MCF 10A (cell line): ENCODE measurements around the gene GRAMD4. TPM values are rescaled to one million over a fixed set of nuclear protein-coding genes. Genes with fewer than 3 reads are reported as not detected.
"Not testable (repeated sequence)": the region's sequence is repeated elsewhere in the genome, so short reads cannot be mapped to it uniquely, and the experiment has no call there.

ENCODE experiments used
- BruUV-seq: library from RNA; stranded (reverse); fragments of 400-500 nt; replicated peaks from 2 replicates; lab custom pipeline; 2021; lab: Mats Ljungman, UMichigan
- CTCF ChIA-PET: fragments of 300-600 bp; sonication (Branson Sonifier 250); formaldehyde crosslinking; extraction: SDS; loops from one replicate; lab custom pipeline; 2021; ENCODE audit warnings: antibody characterized with exemption, inconsistent platforms; lab: Yijun Ruan, JAX
- POLR2A ChIA-PET: fragments of 300-600, 350-650 bp; sonication (Branson Sonifier 250); formaldehyde crosslinking; extraction: SDS; loops from one replicate; lab custom pipeline; 2020; ENCODE audit warnings: antibody characterized with exemption, inconsistent platforms; lab: Yijun Ruan, JAX
- DNase-seq: peaks from one replicate; pipeline ENCODE4 v3.0.0-alpha.2; 2018; ENCODE audit not compliant: unreplicated experiment
- H3K27ac Mint-ChIP-seq: one replicate; pipeline ENCODE4 v1.8.0; 2022; ENCODE audit warnings: mild to moderate bottlenecking, low read depth, mixed read lengths; ENCODE audit not compliant: unreplicated experiment
- H3K27me3 Mint-ChIP-seq: one replicate; pipeline ENCODE4 v1.8.0; 2022; ENCODE audit warnings: mixed read lengths; ENCODE audit not compliant: insufficient read depth, unreplicated experiment
- H3K36me3 Mint-ChIP-seq: one replicate; pipeline ENCODE4 v1.8.0; 2022; ENCODE audit warnings: mild to moderate bottlenecking, moderate library complexity, mixed read lengths; ENCODE audit not compliant: insufficient read depth, unreplicated experiment
- H3K4me1 Mint-ChIP-seq: one replicate; pipeline ENCODE4 v1.8.0; 2022; ENCODE audit warnings: mixed read lengths; ENCODE audit not compliant: insufficient read depth, unreplicated experiment
- H3K4me3 Mint-ChIP-seq: one replicate; pipeline ENCODE4 v1.8.0; 2022; ENCODE audit warnings: mild to moderate bottlenecking, moderate library complexity, mixed read lengths; ENCODE audit not compliant: unreplicated experiment
- H3K9me3 Mint-ChIP-seq: one replicate; pipeline ENCODE4 v1.8.0; 2022; ENCODE audit warnings: mixed read lengths; ENCODE audit not compliant: unreplicated experiment
- intact Hi-C: fragments of 100-400 bp; cut with micrococcal nuclease; formaldehyde crosslinking; loops from 2 replicates; pipeline ENCODE4 v1.14.1; 2022
- total RNA-seq: library from RNA; stranded (reverse); gene quantifications from 2 replicates; pipeline ENCODE4 v1.2.3, GENCODE V29; 2022
- TF ChIP-seq, protein P1 (sequence below): fragments of 200-600 bp; IDR thresholded peaks from one replicate; pipeline ENCODE4 v1.8.0; 2022; ENCODE audit warnings: antibody characterized with exemption, mild to moderate bottlenecking; ENCODE audit not compliant: unreplicated experiment

GRAMD4 gene
- total RNA-seq, 1 experiment from 2014 or later, result 15.6 TPM

DNA sequence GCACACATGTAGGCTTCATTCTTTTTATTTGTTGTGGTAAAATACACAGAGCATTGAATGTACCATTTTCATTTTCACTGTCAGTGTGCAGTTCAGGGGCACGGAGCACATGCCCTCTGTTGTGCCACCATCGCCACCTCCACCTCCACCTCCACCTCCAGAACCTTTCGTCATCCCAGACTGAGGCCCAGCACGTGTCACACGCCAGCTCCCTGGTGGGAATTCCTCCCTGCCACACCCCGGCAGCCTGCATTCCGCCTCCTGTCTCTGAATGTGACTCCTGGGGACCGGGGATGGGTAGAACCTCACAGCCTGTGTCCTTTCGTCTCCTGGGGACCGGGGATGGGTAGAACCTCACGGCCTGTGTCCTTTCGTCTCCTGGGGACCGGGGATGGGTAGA, 10.9 kb downstream of the GRAMD4 start:
- no peaks in the 10 kb centered on the region for H3K9me3 Mint-ChIP-seq
- TF ChIP-seq, protein P1, sequence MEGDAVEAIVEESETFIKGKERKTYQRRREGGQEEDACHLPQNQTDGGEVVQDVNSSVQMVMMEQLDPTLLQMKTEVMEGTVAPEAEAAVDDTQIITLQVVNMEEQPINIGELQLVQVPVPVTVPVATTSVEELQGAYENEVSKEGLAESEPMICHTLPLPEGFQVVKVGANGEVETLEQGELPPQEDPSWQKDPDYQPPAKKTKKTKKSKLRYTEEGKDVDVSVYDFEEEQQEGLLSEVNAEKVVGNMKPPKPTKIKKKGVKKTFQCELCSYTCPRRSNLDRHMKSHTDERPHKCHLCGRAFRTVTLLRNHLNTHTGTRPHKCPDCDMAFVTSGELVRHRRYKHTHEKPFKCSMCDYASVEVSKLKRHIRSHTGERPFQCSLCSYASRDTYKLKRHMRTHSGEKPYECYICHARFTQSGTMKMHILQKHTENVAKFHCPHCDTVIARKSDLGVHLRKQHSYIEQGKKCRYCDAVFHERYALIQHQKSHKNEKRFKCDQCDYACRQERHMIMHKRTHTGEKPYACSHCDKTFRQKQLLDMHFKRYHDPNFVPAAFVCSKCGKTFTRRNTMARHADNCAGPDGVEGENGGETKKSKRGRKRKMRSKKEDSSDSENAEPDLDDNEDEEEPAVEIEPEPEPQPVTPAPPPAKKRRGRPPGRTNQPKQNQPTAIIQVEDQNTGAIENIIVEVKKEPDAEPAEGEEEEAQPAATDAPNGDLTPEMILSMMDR, result no peak
- H3K4me1 Mint-ChIP-seq, result peaks cover 7% of the 10 kb centered on the region
- no TSS peak for BruUV-seq
- peaks cover 5% of the 10 kb centered on the region for H3K36me3 Mint-ChIP-seq
- no peak for DNase-seq
- H3K4me3 Mint-ChIP-seq, result no peak overlapping the region
- intact Hi-C loops, result no loop called here
- ChIA-PET CTCF (no interaction called here), POLR2A (no interaction called here)
- H3K27me3 Mint-ChIP-seq, result no peaks in the 10 kb centered on the region
- no peak overlapping the region for H3K27ac Mint-ChIP-seq

DNA sequence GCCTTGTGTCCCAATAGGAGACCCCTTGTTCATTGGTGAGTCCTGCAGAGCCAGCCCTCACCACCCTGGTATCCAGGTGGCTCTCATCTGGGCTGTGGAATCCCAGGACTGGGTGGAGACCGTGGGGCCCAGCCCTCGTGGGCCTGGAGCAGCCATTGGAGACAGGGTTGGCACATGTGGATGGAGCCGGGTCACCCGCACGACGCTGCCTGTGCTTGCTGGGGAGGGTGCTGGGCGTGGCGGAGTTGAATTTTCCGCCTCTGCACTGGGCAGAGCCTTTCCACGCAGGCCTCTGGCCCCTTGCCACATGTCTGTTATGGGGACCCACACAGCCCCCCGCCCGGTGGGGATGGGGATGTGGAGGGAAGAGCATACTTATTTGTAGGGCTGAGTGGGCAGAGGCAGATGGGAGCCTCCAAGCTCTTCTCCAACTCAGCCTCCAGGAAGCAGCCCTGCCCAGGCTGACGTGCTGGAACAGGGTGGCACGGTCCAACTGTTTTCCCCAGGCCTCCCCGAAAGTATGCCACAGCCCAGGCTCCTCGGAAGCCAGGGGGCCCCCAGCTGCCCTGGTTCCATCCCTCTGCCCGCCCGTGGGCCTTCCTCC, 12.6 kb downstream of the GRAMD4 start:
- intact Hi-C loops, result no loop called here
- H3K9me3 Mint-ChIP-seq, result no peaks in the 10 kb centered on the region
- ChIA-PET POLR2A (no interaction called here), CTCF (no interaction called here)
- H3K4me1 Mint-ChIP-seq, result peaks cover 7% of the 10 kb centered on the region
- TF ChIP-seq, protein P1, result no peak
- peaks cover 5% of the 10 kb centered on the region for H3K36me3 Mint-ChIP-seq
- no peak overlapping the region for H3K4me3 Mint-ChIP-seq
- H3K27me3 Mint-ChIP-seq, result no peaks in the 10 kb centered on the region
- no peak overlapping the region for H3K27ac Mint-ChIP-seq
- no peak for DNase-seq
- BruUV-seq, result no TSS peak

DNA sequence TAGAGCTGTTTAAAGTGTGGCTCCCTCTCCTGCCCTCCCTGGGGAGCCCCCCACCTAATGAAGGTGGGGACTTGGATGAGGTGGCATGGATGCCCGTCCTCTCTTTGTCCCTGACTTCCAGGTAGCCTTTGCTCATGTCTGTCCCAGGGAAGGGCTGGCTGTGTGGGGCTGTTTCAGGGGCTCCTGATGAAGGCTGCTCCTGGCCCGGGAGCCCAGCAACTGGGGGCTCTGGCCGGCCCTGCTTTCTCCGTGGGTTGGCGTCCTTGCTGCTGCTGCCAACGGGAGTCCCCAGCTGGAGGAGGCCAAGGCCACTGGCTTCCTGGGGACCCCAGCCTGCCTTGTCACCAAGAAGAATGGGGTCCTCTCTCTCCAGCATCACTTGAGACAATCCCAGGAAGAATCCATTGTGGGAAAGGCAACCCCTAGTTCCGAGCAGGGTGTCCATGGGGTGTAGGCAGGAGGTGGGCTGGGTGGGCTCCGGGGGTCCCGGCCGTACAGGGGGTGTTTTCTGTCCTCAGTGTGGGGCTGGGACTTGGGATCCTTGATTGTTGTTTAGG, 13.2 kb downstream of the GRAMD4 start:
- H3K27ac Mint-ChIP-seq, result no peak overlapping the region
- H3K4me1 Mint-ChIP-seq, result peaks cover 7% of the 10 kb centered on the region
- POLR2A ChIA-PET, result no interaction called here
- DNase-seq, result no peak
- H3K9me3 Mint-ChIP-seq, result no peaks in the 10 kb centered on the region
- no peaks in the 10 kb centered on the region for H3K27me3 Mint-ChIP-seq
- H3K36me3 Mint-ChIP-seq, result peaks cover 2% of the 10 kb centered on the region
- H3K4me3 Mint-ChIP-seq, result no peak overlapping the region
- intact Hi-C loops, result no loop called here
- CTCF ChIA-PET, result no interaction called here
- TF ChIP-seq, protein P1, result no peak
- BruUV-seq, result no TSS peak

DNA sequence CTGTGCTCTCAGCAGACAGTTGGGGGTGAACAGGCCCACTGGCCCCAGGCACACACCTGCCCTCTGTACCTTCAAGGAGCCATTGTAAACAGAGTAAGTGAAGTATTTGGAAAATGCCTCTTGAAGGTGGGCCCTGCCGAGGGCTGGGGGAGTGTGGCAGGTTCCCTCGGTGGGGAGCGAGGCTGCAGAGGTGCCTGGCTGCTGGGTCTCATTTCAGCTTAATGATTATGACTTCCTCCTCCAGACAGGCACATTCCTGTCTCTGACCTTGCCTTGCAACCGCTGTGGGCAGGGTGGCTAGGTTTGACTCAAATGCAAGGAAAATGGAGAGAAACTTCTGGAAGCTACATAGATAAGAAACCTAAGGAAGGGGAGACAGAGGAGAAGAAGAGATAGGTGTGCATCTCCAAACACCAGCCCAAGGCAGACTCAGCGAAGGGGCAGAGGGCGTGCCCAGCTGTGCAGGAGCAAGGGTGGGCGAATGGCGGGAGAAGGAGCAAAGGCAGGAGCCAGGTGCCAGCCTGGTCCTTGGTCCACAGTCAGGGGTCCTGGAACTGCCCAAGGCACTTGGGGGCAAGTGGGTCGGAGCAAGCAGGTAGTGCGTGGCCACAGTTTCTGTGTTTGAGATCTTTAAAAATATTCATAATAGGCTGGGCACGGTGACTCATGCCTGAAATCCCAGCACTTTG, 14.0 kb downstream of the GRAMD4 start:
- Mint-ChIP-seq H3K27me3 (no peaks in the 10 kb centered on the region), H3K36me3 (no peaks in the 10 kb centered on the region), H3K9me3 (no peaks in the 10 kb centered on the region), H3K27ac (no peak overlapping the region), H3K4me1 (peaks cover 7% of the 10 kb centered on the region), H3K4me3 (peak overlapping the region; percentile 35)
- TF ChIP-seq, protein P1, result no peak
- POLR2A ChIA-PET, result no interaction called here
- no TSS peak for BruUV-seq
- intact Hi-C loops, result no loop called here
- DNase-seq, result no peak
- CTCF ChIA-PET, result no interaction called here

DNA sequence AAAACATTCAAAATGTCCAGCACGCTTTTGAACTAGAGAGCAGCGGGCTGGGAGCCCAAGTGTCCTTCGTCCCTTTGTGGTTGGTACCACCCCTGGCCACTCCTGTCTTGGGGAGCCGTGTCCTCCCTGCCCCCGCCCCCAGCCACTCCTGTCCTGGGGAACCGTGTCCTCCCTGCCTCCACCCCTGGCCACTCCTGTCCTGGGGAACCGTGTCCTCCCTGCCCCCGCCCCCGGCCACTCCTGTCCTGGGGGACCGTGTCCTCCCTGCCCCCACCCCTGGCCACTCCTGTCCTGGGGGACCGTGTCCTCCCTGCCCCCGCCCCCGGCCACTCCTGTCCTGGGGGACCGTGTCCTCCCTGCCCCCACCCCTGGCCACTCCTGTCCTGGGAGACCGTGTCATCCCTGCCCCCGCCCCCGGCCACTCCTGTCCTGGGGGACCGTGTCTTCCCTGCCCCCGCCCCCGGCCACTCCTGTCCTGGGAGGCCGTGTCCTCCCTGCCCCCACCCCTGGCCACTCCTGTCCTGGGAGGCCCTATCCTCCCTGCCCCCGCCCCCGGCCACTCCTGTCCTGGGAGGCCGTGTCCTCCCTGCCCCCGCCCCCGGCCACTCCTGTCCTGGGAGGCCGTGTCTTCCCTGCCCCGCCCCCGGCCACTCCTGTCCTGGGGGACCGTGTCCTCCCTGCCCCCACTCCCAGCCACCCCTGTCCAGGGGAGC, 14.9 kb downstream of the GRAMD4 start:
- CTCF ChIA-PET, BruUV-seq, H3K27me3 Mint-ChIP-seq, H3K4me1 Mint-ChIP-seq, H3K27ac Mint-ChIP-seq, DNase-seq, H3K36me3 Mint-ChIP-seq, H3K9me3 Mint-ChIP-seq, intact Hi-C loops: not testable (repeated sequence)
- POLR2A ChIA-PET, result interaction anchor here (0.7 kb wide), 1 partner anchor 46 kb away, joined by 4 read pairs; no protein-coding TSS in a partner anchor
- peak overlapping the region; percentile 35 for H3K4me3 Mint-ChIP-seq
